ENCODE data around the gene PSMD13. TPM values are rescaled to one million over a fixed set of nuclear protein-coding genes. Genes with fewer than 3 reads are reported as not detected.
A peak's percentile ranks its signal among the peaks of the same experiment; 100 is the strongest.

PSMD13 gene
- total and polyA plus RNA-seq, 2 donors (not counting 1 experiment from before 2014, with no cell fraction given): 98.0 to 104 TPM

GRCh38 chr11:201966-202365 is 34.8 kb upstream of the PSMD13 start:
- no peak overlapping the region for H3K4me2 ChIP-seq (replicated peaks; ENCODE audit: low read depth, low read length, poor library complexity, severe bottlenecking)

DNA sequence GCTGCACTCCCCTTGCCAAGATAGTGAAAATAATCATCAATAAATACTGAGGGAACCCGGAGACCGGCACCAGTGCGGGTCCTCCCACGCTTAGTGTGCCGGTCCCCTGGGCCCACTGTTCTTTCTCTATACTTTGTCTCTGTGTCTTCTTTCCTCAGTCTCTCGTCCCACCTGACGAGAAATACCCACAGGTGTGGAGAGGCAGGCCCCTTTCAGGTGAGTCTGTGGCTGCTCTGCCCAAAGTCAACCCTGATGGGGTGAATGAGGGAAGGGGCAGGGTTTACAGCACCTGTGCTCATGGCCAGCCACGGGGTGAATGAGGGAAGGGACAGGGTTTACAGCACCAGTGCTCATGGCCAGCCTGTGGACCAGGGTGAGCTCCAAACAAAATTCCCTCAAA is 34.3 kb upstream of the PSMD13 start:
- intact Hi-C loops (cut with micrococcal nuclease): no loop called here
- TF ChIP-seq CTCF (IDR thresholded peaks at IDR 0.05) (no peak), EZH2 (IDR thresholded peaks at IDR 0.05; ENCODE audit: borderline replicate concordance, insufficient read depth, low read depth, low read length, poor library complexity, severe bottlenecking) (no peak)
- Histone ChIP-seq H4K20me1 (ENCODE audit: control insufficient read depth, insufficient read depth, low read length, poor library complexity, severe bottlenecking) (peaks cover 55% of the 10 kb centered on the region), H3K9me3 (ENCODE audit: control extremely low read depth in 1 of 3, control insufficient read depth in 2 of 3, insufficient read depth in 1 of 3, low read length in 2 of 3) (no peaks in the 10 kb centered on the region), H3K9ac (ENCODE audit: low read length) (no peak overlapping the region), H3K36me3 (replicated peaks in 1 of 2; ENCODE audit: control extremely low read depth in 1 of 2, control insufficient read depth in 1 of 2, extremely low read depth in 1 of 2, insufficient read depth in 2 of 2, low read length in 1 of 2) (peaks cover 0 to 31% of the 10 kb centered on the region in 2 experiments), H3K27me3 (replicated peaks in 1 of 4; ENCODE audit: control extremely low read depth in 1 of 4, control insufficient read depth in 3 of 4, insufficient read depth in 4 of 4, low read length in 3 of 4) (no peaks in the 10 kb centered on the region), H3K4me2 (replicated peaks; ENCODE audit: low read depth, low read length, poor library complexity, severe bottlenecking) (no peak overlapping the region), H3K4me3 (ENCODE audit: control extremely low read depth in 1 of 5, extremely low read depth in 1 of 5, insufficient read depth in 1 of 5, low read depth in 2 of 5, low read length in 4 of 5) (no peak overlapping the region), H3K27ac (ENCODE audit: low read length in 2 of 2) (no peak overlapping the region), H2AFZ (ENCODE audit: insufficient read depth, low read depth, low read length, poor library complexity, severe bottlenecking) (no peak overlapping the region), H3K79me2 (ENCODE audit: control insufficient read depth, insufficient read depth, low read length) (peaks cover 47% of the 10 kb centered on the region), H3K4me1 (ENCODE audit: control insufficient read depth in 2 of 2, insufficient read depth in 2 of 2, low read length in 2 of 2) (peaks cover 14 to 21% of the 10 kb centered on the region in 2 donors)
- Mint-ChIP-seq H3K27me3 (no peaks in the 10 kb centered on the region), H3K4me1 (peaks cover 44% of the 10 kb centered on the region), H3K9me3 (ENCODE audit: insufficient read depth) (no peaks in the 10 kb centered on the region), H3K4me3 (no peak overlapping the region), H3K27ac (peak overlapping the region; percentile 12)
- CTCF ChIA-PET: no interaction called here
- DNase-seq (no peak), ATAC-seq (ENCODE audit: low read depth) (no peak)
- POLR2A ChIA-PET: no interaction called here
- WGBS (ENCODE audit: insufficient coverage): 77% methylated on average over 5 of the region's 8 CpGs

More at GRCh38 chr11:201966-202365, 34.8 kb upstream of the PSMD13 start:
- H2AFZ ChIP-seq (ENCODE audit: insufficient read depth, low read depth, low read length, poor library complexity, severe bottlenecking): no peak overlapping the region
- peaks cover 55% of the 10 kb centered on the region for H4K20me1 ChIP-seq (ENCODE audit: control insufficient read depth, insufficient read depth, low read length, poor library complexity, severe bottlenecking)
- POLR2A ChIA-PET: no interaction called here
- H3K4me1 Mint-ChIP-seq: peaks cover 39% of the 10 kb centered on the region
- no peak overlapping the region for H3K27ac ChIP-seq (ENCODE audit: low read length in 2 of 2)
- peaks cover 0 to 31% of the 10 kb centered on the region in 2 experiments for H3K36me3 ChIP-seq (replicated peaks in 1 of 2; ENCODE audit: control extremely low read depth in 1 of 2, control insufficient read depth in 1 of 2, extremely low read depth in 1 of 2, insufficient read depth in 2 of 2, low read length in 1 of 2)
- no peak overlapping the region for H3K9ac ChIP-seq (ENCODE audit: low read length)
- DNase-seq (no peak), ATAC-seq (ENCODE audit: low read depth) (no peak)
- intact Hi-C loops (cut with micrococcal nuclease): no loop called here
- H3K4me1 ChIP-seq (ENCODE audit: control insufficient read depth in 2 of 2, insufficient read depth in 2 of 2, low read length in 2 of 2): peaks cover 14 to 21% of the 10 kb centered on the region in 2 donors
- no peaks in the 10 kb centered on the region for H3K9me3 ChIP-seq (ENCODE audit: control extremely low read depth in 1 of 3, control insufficient read depth in 2 of 3, insufficient read depth in 1 of 3, low read length in 2 of 3)
- peaks cover 45% of the 10 kb centered on the region for H3K79me2 ChIP-seq (ENCODE audit: control insufficient read depth, insufficient read depth, low read length)
- 31% methylated on average over 12 of the region's 15 CpGs for WGBS (ENCODE audit: insufficient coverage)
- CTCF ChIA-PET: no interaction called here
- TF ChIP-seq EZH2 (IDR thresholded peaks at IDR 0.05; ENCODE audit: borderline replicate concordance, insufficient read depth, low read depth, low read length, poor library complexity, severe bottlenecking) (no peak), CTCF (IDR thresholded peaks at IDR 0.05) (no peak)
- no peaks in the 10 kb centered on the region for H3K27me3 Mint-ChIP-seq
- no peak overlapping the region for H3K4me3 Mint-ChIP-seq
- peak overlapping the region; percentile 12 for H3K27ac Mint-ChIP-seq
- H3K27me3 ChIP-seq (replicated peaks in 1 of 4; ENCODE audit: control extremely low read depth in 1 of 4, control insufficient read depth in 3 of 4, insufficient read depth in 4 of 4, low read length in 3 of 4): no peaks in the 10 kb centered on the region
- H3K9me3 Mint-ChIP-seq (ENCODE audit: insufficient read depth): no peaks in the 10 kb centered on the region
- H3K4me3 ChIP-seq (ENCODE audit: control extremely low read depth in 1 of 5, extremely low read depth in 1 of 5, insufficient read depth in 1 of 5, low read depth in 2 of 5, low read length in 4 of 5): no peak overlapping the region

All from B cell (primary cell).